KBM-7 (cell line): ENCODE measurements around the gene SMAD2.
A peak's percentile ranks its signal among the peaks of the same experiment; 100 is the strongest.
"Not testable (repeated sequence)": the region's sequence is repeated elsewhere in the genome, so short reads cannot be mapped to it uniquely, and the experiment has no call there.

Source experiments
- DNase-seq: peaks from one replicate; pipeline ENCODE4 v3.0.0-alpha.2; 2015
- in situ Hi-C: fragments of 300-500 bp; cut with MboI; formaldehyde crosslinking; loops from 2 replicates; pipeline ENCODE4 v1.14.3; 2020; ENCODE audit warnings: low sequenced_read_pairs, low pct_unique_long_range_greater_than_20kb, mixed read lengths

SMAD2 gene

DNA sequence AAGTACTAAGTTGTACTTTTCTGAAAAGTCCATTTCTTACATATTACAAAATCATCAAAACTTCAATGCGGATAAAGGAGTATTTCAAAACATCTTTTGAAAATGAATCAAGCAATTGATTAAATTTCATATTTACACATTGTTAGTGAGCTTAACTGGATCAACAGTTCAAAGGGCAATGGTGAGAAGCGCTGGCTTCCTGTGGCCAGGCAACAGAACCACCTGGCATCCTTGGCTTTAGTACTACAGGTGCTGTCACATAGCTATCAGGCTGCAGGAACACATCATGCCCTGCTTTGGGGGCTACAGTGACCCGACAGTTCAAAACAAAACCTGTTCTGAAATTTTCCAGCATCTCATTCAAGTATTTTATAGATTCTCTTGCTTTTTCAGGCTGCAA, 59.2 kb downstream of the SMAD2 start:
- in situ Hi-C loops = no loop called here
- no peak for DNase-seq

DNA sequence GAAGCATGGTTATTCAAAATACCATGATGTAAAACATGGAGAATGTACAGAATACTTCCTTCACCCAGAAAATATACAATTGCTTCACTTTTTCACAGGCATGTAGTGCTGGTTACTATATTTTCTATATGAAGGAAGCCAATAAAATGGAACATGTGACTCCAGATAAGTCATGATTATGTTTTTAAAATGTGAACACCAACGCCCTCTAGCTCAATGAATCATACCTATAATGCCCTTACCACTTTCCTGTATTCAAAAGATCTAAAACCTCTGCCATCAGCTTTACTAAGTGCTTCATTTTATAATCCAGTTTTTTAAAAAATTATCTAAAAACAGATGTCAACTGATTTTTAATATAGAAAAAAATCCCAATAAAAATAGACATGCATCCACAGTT, 59.9 kb downstream of the SMAD2 start:
- in situ Hi-C loops = no loop called here
- no peak for DNase-seq

DNA sequence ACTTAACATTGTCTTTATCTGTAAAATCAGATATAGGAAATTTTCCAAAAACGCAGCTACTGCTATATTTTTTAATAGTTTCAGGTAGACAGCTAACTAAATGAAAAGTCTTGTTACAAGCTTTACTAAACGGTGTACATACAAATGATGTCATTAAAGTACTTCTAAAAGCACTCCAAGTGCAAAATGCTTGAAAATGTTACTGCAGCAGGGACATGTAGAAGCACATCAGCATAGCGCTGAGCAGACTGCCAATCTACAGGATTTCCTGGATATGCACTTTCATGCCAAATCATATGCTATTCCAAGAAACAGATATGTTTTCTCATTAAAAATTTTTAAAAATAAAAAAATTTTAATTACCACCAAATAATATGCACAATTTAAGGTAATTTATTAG, 61.7 kb downstream of the SMAD2 start:
- in situ Hi-C loops = no loop called here
- no peak for DNase-seq

DNA sequence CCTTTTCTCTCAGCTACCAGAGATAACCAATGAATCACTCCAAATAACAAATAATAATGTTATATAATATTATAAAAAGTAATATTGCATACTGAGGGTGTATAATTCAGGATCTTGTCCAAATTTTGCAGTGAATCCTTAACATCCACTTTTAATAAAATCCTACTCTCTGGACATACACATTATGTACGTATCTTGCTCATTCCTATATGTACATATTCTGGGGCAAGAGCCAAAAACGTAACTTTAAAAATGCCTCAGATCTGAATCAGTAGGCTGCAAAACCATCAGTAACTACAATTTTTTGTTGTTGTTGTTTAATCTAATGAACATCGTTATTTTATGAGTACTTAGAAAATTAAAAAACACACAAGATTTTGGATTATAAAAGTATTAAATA, 65.3 kb downstream of the SMAD2 start:
- in situ Hi-C loops = no loop called here
- DNase-seq = no peak

DNA sequence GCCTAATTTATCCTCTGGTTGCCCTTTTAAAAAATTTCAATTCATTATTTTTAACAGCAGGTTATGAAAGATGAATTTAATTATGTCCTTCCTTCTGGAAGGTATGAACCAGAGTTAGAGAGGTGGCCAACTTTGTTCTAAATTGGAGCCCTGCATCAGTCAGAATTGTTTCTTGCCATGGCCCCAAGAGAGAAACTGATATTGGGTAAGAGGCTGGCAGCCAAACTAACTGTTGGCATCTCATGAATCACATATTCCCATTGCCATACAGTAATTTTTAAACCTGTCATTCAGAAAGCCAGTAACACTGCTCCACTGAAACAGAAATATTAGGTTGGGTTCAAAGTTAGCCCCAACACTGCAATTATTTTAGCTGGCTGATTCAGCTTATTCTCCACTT, 67.4 kb downstream of the SMAD2 start:
- in situ Hi-C loops = no loop called here
- no peak for DNase-seq

DNA sequence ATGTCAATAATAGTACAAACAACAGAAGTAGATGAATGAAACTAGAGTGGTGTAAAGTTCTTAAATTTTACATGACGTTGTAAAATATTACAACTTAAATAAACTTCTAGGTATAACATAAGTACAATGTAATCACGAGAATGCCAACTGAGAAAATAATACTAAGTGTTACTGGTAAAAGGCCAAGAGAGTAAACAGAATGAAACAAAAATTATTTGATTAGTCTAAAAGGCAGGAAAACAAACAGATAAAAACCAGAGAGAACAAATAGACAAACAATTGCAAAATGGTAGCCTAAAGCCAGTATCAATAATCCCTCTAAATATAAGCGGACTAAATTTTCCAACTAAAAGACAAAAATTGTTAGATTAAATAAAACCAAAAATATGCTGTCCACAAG, 71.9 kb downstream of the SMAD2 start:
- in situ Hi-C loops = no loop called here
- DNase-seq = no peak

DNA sequence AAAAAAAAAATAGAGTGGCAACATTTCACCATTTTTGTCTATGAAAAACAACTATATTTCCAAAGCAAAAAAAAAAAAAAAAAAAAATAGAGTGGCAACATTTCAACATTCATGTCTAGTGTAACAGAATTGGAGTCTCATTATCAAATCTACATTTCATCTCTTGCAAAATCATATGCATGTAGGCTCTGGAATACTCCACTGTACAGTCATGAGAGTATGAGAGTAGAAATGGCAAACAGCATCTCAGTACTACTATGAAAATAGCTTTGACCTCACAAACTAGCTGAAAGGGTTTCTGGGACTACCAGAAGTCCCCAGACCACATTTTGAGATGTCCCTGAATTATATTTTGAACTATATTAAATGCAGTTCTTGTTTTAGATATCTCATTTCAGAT, 82.8 kb downstream of the SMAD2 start:
- DNase-seq = no peak
- in situ Hi-C loops = no loop called here

DNA sequence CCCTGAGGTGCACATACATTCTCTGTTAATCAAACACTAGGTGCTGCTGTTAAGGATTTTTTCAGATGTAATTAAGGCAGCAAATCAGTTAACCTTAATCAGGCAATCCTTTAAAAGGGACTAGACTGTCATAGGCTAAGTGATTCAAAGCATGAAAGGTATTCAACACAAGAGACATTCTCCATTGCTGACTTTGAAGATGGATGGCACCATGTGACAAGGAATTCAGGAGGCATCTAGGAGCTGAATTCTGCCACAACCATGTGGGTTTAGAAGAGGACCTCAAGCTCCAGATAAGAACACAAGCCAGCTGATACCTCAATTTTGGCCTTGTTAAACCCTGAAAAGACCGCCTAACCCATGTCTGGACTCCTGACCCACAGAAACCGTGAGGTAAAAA, 84.0 kb downstream of the SMAD2 start:
- no peak for DNase-seq
- in situ Hi-C loops = no loop called here

DNA sequence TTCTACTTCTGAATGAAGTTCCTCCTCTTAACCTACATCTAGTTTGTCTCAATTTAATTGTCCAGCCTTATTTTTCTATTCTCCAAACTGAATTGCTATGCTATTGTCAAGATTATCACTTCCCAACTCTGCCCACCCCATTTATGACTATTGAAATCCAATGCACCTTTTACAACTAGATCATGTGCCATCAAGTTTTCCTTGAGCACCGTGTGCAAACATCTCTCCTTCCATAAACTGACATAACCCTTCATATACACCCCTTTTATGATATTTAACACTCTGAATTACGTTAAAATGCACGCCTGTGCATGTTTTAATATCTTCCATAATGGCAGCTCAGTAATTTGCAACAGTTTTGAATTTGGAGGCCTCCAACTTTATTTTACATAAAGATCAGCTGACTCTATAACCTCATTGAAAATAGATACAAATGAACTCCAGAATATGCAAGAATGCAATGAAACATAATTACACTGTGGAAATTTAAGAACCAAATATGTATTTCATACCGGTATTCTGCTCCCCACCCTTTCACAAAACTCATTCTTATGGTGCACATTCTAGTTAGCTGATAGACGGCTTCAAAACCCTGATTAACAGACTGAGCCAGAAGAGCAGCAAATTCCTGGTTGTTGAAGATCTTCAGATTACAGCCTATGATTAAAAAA, 85.5 kb downstream of the SMAD2 start:
- DNase-seq = no peak
- in situ Hi-C loops = no loop called here

DNA sequence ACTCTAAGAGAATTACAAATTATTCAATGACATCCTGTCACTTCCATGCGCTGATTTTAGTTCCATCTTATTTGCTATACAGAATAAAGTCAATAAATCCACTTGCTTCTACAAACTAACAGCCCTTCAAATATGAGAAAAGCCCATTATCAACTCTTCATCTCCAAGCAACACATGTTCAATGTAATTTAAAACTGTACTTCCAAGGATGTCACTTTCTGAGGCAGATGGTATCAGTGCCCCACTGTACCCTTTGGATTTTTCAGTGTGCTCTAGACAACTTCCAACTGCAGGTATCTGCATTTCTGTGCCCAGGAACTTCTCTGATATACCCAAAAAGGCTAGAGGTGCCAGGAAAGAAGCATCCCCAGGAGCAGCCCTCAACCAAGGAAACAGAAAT, 87.6 kb downstream of the SMAD2 start:
- in situ Hi-C loops = no loop called here
- DNase-seq = no peak

DNA sequence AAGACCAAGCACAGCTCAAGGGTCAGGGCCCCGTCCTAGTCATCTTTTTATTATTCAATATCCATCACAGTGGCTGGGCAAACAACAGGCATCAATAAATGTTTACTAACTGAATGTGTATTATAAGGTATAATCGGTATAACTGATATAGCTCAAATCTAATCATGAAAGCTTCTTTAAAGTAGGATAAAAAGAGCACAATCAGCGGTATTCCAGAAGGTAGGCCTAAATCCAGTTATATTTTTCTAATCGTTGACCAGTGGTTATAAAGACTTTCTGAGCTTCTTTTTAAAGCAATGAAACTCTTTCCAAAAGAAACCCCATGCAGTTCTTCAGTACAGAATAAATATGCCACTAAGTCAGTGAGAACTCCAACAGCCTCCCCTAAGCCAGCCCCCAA, 92.1 kb downstream of the SMAD2 start:
- DNase-seq = no peak

DNA sequence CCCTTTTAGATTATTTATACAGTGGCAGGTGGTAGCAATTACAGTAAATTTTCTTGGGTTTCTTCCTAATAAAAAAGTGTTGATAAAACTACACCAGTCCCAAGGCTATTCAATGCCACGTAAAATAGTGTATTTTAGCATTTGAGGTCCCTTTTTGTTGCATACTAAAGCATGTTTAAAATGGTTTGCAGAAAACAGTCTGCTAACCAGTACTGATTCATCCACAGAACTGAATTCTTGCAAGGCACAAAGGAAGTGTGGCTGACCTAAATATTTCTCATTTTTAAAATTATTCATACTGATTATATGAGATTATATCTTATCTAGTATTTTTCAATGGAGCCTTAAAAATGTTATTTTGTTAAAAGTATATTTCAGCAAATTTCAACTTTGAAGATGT, 98.1 kb downstream of the SMAD2 start:
- no peak for DNase-seq
- in situ Hi-C loops = no loop called here

More for the DNA sequence above, 92.1 kb downstream of the SMAD2 start:
- in situ Hi-C loops = no loop called here

DNA sequence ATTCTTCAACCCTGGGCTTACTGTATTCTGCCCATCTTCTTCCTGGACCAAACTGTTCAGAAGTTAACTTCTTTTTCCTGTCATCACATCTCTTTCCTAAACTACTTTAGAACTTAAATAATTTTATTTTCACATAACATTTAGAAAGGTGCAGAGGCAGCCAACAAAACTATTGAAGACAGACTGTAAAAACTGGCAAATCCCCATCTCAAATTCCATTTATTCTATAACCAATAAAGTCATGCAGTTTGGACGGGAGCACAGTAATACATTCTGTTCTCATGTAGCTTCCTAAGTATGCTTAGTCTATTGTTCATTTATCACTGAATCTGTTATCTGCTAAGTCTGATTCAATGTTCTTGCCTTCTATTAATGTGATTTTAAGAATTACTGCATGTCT, 99.1 kb downstream of the SMAD2 start:
- no peak for DNase-seq
- in situ Hi-C loops = no loop called here

DNA sequence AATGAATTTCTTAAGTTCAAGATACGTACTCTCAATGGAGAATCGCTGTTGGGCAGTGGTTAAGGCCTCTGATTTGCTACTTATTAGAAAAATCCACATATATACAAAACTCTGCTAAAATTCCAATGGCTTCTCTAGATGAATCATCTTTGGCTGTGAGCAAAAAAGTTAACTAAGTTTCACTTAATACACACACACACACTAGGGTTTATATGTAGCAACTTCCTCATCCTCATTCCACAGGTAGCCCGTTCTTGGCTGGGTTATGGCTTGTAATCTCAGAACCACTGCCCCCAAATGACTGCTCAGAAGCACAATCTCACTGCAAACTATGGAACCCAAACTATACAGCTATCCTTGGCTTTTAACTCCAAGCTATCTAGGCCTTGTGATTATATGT, 99.7 kb downstream of the SMAD2 start:
- in situ Hi-C loops = no loop called here
- DNase-seq = no peak

DNA sequence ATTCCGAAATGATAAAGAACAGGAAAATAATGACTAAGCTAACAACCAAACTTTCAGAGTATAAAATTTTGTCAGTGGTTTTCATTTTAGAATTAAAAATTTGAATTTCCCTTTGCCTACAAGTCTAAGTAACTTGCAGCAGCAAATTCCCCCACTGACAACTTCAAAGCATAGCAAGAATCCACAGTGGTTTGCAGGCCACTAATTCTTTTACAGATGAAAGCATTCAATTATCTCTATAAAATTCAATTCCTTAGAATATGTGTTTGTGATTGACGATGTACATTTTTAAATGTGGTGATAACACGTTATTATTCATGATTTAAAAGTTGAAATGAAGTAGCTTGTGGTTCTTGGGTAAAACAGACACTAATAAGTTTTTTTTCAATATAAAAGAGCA, 100.6 kb downstream of the SMAD2 start:
- in situ Hi-C loops = no loop called here
- DNase-seq = no peak

DNA sequence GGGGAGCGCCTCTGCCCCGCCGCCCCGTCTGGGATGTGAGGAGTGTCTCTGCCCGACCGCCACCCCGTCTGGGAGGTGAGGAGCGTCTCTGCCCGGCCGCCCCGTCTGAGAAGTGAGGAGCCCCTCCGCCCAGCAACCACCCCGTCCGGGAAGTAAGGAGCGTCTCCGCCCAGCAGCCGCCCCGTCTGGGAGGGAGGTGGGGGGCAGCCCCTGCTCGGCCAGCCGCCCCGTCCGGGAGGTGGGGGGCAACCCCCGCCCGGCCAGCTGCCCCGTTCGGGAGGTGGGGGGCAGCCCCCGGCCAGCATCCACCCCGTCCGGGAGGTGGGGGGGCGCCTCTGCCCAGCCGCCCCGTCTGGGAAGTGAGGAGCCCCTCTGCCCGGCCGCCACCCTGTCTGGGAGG, 102.4 kb downstream of the SMAD2 start:
- DNase-seq = not testable (repeated sequence)

DNA sequence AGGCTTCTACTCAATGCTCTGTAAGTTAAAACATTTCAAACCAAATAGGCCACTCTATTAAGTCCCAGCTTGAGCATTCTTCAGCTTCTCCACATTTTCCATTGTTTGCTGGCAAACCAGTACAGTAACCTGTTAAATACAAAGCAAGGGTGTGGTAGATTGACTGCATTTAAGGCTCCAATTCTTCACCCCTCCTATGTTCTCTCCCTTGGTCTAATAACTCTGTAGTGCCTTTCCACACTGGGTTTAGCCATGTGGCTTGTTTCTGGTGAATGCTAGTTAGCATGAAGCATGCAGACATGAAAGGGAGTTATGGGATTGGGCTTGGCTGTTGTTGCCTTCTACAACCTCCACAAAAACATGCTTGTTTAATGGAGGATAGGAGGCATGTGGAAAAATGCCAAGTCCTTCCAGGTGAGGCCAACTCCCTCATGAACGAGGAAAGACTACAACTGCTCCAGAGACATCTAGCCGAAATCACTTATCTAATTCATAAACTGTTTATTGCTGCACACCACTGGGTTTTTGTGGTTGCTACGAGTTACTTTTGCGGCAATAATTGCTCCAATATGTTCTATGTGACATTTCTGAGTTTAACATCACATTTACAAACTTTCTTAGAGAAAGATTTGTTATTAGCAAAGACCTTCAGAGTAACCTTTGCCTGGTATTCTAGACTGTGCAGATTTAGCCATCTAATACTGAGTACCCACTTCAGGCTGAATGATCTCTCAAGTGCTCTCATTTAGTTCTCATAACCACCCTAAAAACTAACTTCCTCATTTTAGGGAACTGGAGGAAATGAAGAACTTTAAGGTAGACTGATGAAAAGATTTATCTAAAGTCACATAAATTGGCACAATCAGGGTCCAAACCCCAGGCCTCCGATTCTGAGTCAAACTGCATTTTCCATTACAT, 104.0 kb downstream of the SMAD2 start:
- in situ Hi-C loops = no loop called here
- peak; percentile 26 for DNase-seq

More for the DNA sequence above, 102.4 kb downstream of the SMAD2 start:
- in situ Hi-C loops = not testable (repeated sequence)

DNA sequence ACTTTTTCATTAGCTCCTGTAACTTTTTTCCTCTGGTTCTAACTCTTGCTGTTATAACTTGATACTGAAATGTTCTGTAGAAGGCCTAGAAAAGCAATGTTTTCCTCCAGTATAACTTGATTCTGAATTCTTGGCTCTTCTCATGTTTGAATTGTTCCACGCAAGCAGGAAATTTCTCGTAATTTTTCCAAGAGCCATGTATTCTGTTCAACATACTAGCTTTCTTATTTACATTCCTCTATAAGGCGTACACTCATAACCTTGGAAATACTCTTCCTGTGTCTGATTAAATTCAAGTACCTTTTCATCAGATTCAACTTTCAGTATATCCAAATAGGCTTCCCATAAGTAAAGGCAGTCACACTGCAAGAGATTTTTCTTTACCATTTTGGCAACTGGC, 109.1 kb downstream of the SMAD2 start:
- DNase-seq = no peak
- in situ Hi-C loops = no loop called here

DNA sequence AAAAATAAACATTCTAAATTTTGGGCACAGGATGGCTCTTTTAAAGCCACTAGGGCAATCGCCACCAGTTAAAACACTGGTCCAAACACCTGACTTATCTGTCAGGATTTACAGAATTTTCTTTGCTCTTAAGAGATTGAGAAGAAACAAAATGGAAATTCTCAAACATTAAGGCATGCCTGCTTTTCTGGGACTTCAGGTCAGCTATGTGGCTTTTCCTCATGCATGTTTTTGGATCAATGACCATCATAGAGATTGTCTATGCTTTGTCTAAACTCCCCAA, 112.7 kb downstream of the SMAD2 start:
- DNase-seq = no peak
- in situ Hi-C loops = no loop called here

DNA sequence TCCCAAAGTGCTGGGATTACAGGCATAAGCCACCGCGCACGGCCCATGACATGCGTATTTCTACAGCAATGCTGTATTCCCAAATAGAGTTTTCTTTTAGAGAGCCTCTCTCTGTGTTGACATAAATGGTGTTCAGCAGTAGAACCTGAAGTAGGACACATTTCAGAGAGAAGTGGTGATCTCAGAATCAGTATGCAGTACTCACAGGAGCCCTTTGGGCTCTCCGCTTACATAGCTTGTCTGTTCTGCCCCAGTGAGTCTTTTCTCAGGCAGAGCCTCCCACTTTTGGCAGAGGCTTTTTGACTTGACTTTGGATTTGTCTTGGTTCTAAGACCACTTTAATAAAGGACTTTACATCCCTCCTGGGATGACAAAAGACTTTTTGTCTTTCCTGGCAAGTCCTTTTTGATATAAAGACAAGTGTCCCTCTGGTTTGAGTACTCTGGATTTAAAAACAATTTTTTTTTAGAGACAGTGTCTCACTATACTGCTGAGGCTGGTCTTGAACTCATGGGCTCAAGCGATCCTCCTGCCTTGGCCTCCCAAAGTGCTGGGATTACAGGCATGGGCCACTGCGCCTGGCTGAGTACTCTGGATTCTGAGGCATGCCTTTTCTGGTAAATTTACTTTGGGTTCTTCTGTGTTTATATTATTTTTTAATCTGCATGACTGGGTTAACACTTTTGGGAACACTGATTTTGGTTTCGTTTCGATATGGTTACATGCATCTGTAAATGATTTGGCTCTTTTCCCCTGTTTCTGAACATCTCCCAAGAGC, 113.3 kb downstream of the SMAD2 start:
- DNase-seq = no peak

More for the DNA sequence above, 113.3 kb downstream of the SMAD2 start:
- in situ Hi-C loops = no loop called here
